Large intestine (tissue), 3 donors: ENCODE data around the gene SLC22A3. TPM values are rescaled to one million over a fixed set of nuclear protein-coding genes. Genes with fewer than 3 reads are reported as not detected.

Experiments used
- DNase-seq, 2 donors: peaks; one replicate each; pipeline versions ENCODE4 v3.0.0 to v3.0.0-alpha.2; 2013
- H3K27ac ChIP-seq: one replicate; pipeline ENCODE4 v1.5.1; 2013; ENCODE audit warnings: low read length
- H3K27me3 ChIP-seq: 2 replicates; pipeline ENCODE4 v1.6.1; 2013; ENCODE audit warnings: low read length; ENCODE audit not compliant: control insufficient read depth, insufficient read depth
- H3K36me3 ChIP-seq: 2 replicates; pipeline ENCODE4 v1.6.1; 2013; ENCODE audit warnings: low read length; ENCODE audit not compliant: control insufficient read depth, insufficient read depth
- H3K4me1 ChIP-seq: one replicate; pipeline ENCODE4 v1.6.1; 2013; ENCODE audit warnings: low read length; ENCODE audit not compliant: control insufficient read depth, insufficient read depth
- H3K4me3 ChIP-seq: one replicate; pipeline ENCODE4 v1.5.1; 2013; ENCODE audit warnings: low read length
- H3K9me3 ChIP-seq: one replicate; pipeline ENCODE4 v1.6.1; 2013; ENCODE audit warnings: mild to moderate bottlenecking, low read depth, low read length, moderate library complexity; ENCODE audit not compliant: control insufficient read depth
- WGBS: methylation state at CpG from one replicate; pipeline ENCODE4 v1.1.5; 2013; ENCODE audit warnings: low lambda C conversion rate; ENCODE audit not compliant: insufficient coverage; 5-methylcytosine and 5-hydroxymethylcytosine counted together
- polyA plus RNA-seq: library from polyadenylated mRNA; unstranded; fragments of 120-200 nt; gene quantifications from one replicate; pipeline ENCODE4 v1.2.1, GENCODE V29; 2013

Gene SLC22A3
- polyA plus RNA-seq, 1 donor: 2.5 TPM

GRCh38 chr6:160333841-160334240, 14.3 kb upstream of the SLC22A3 start:
- Histone ChIP-seq H3K4me3 (no peak overlapping the region), H3K4me1 (no peaks in the 10 kb centered on the region), H3K27ac (no peak overlapping the region), H3K9me3 (no peaks in the 10 kb centered on the region), H3K27me3 (no peaks in the 10 kb centered on the region), H3K36me3 (no peaks in the 10 kb centered on the region)
- DNase-seq: no peak
- WGBS: 83% methylated on average over 1 of the region's 2 CpGs

GRCh38 chr6:160336200-160336599, 12.0 kb upstream of the SLC22A3 start:
- Histone ChIP-seq H3K27me3 (no peaks in the 10 kb centered on the region), H3K9me3 (no peaks in the 10 kb centered on the region), H3K36me3 (no peaks in the 10 kb centered on the region), H3K4me1 (no peaks in the 10 kb centered on the region), H3K4me3 (no peak overlapping the region), H3K27ac (no peak overlapping the region)
- DNase-seq: no peak
- 100% methylated on average over 2 of the region's 5 CpGs for WGBS

DNA sequence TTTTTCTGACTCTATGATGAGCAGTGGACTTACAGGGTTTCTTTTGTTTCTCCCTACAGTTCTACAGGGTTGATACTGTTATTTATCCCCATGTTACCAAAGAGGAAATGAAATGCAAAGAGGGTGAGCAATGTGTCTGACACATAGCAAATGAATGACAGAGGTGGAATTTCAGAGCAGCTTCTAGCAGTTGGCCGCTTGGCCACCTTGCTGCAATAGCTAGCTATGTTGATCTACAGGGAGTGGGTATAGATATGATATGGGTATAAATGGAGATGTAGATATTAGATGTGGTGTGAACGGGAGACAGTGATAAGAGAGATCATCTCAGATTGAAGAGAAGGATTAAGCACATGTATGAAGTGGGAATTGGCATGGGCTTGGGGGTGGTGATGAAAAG, 10.9 kb upstream of the SLC22A3 start:
- H3K4me1 ChIP-seq: no peaks in the 10 kb centered on the region
- H3K4me3 ChIP-seq: no peak overlapping the region
- 50% methylated on average over 2 of the region's 2 CpGs for WGBS
- no peaks in the 10 kb centered on the region for H3K36me3 ChIP-seq
- H3K27ac ChIP-seq: no peak overlapping the region
- H3K9me3 ChIP-seq: no peaks in the 10 kb centered on the region
- DNase-seq: no peak
- no peaks in the 10 kb centered on the region for H3K27me3 ChIP-seq

GRCh38 chr6:160337991-160338390, 10.2 kb upstream of the SLC22A3 start:
- no peak for DNase-seq
- no peaks in the 10 kb centered on the region for H3K9me3 ChIP-seq
- no peaks in the 10 kb centered on the region for H3K36me3 ChIP-seq
- H3K27ac ChIP-seq: no peak overlapping the region
- H3K4me1 ChIP-seq: no peaks in the 10 kb centered on the region
- no peaks in the 10 kb centered on the region for H3K27me3 ChIP-seq
- H3K4me3 ChIP-seq: no peak overlapping the region
- no CpG with 5 or more reads among the region's 3 CpGs for WGBS

GRCh38 chr6:160343144-160343543, 5.0 kb upstream of the SLC22A3 start:
- H3K27ac ChIP-seq: no peak overlapping the region
- no peak overlapping the region for H3K4me3 ChIP-seq
- DNase-seq: no peak
- WGBS: 92% methylated on average over 1 of the region's 2 CpGs
- H3K9me3 ChIP-seq: peaks cover 3% of the 10 kb centered on the region
- H3K4me1 ChIP-seq: no peaks in the 10 kb centered on the region
- H3K27me3 ChIP-seq: peaks cover 7% of the 10 kb centered on the region
- no peaks in the 10 kb centered on the region for H3K36me3 ChIP-seq

DNA sequence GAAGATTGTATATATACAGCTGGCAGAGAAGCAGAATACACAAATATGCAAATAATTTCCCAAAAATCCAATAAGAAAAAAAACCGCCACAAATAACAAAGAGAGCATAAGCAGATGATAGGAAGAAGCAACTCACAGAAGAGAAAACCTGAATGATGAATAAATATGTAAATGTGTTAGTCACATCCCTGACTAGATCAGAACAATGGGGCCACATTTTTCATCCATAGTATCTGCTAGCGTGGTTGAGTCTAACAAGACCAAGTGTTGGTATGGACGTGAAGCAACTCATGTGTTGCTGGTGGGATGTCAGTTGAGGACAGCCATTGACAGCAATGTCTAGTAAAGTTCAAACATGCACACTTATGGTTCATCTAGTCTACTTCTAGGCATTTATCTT, 3.9 kb upstream of the SLC22A3 start:
- H3K4me1 ChIP-seq: peaks cover 6% of the 10 kb centered on the region
- no peak overlapping the region for H3K27ac ChIP-seq
- WGBS: 84% methylated on average over 2 of the region's 3 CpGs
- peaks cover 5% of the 10 kb centered on the region for H3K9me3 ChIP-seq
- peaks cover 14% of the 10 kb centered on the region for H3K27me3 ChIP-seq
- no peak for DNase-seq
- no peaks in the 10 kb centered on the region for H3K36me3 ChIP-seq
- H3K4me3 ChIP-seq: no peak overlapping the region

GRCh38 chr6:160347259-160348222, 637 bp upstream of the SLC22A3 start:
- Histone ChIP-seq H3K27ac (no peak overlapping the region), H3K4me1 (peaks cover 9% of the 10 kb centered on the region), H3K9me3 (peaks cover 5% of the 10 kb centered on the region), H3K36me3 (no peaks in the 10 kb centered on the region), H3K4me3 (no peak overlapping the region), H3K27me3 (peaks cover 28% of the 10 kb centered on the region)
- WGBS: no CpG with 5 or more reads among the region's 74 CpGs
- peak in 1 of 2 donors; percentile 30 for DNase-seq

GRCh38 chr6:160349020-160349441, 853 bp downstream of the SLC22A3 start:
- Histone ChIP-seq H3K27ac (peak overlapping the region; percentile 47), H3K4me1 (peaks cover 9% of the 10 kb centered on the region), H3K36me3 (no peaks in the 10 kb centered on the region), H3K9me3 (peaks cover 5% of the 10 kb centered on the region), H3K4me3 (peak overlapping the region; percentile 53), H3K27me3 (peaks cover 28% of the 10 kb centered on the region)
- peak; percentile 40 to 86 for DNase-seq
- WGBS: no CpG with 5 or more reads among the region's 23 CpGs

DNA sequence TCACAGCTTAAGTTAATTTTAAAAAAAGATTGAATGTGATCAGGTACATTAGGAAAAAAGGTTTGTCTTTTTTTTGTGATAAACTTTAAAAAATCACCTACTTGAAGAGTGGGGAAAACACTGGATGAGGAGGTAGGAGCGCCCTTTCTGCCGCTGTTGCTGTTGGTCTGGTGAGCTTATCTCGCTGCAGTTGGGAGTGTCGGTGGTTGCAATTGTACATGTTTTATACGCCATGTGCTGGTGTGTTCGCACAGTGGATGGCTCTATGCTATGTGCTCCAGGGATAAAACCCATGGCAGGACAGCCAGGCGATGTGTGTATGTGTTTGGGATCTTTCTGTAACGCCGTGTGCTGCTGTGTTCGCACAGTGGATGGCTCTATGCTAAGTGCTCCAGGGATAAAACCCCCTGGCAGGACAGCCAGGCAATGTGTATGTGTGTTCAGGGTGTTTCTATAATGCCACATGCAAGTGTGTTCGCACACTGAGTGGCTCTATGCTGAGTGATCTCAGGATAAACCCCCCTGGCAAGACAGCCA, 1.7 kb downstream of the SLC22A3 start:
- Histone ChIP-seq H3K4me1 (peaks cover 9% of the 10 kb centered on the region), H3K27ac (no peak overlapping the region), H3K4me3 (no peak overlapping the region), H3K9me3 (peaks cover 5% of the 10 kb centered on the region), H3K36me3 (no peaks in the 10 kb centered on the region), H3K27me3 (peaks cover 28% of the 10 kb centered on the region)
- no peak for DNase-seq
- WGBS: no CpG with 5 or more reads among the region's 11 CpGs

DNA sequence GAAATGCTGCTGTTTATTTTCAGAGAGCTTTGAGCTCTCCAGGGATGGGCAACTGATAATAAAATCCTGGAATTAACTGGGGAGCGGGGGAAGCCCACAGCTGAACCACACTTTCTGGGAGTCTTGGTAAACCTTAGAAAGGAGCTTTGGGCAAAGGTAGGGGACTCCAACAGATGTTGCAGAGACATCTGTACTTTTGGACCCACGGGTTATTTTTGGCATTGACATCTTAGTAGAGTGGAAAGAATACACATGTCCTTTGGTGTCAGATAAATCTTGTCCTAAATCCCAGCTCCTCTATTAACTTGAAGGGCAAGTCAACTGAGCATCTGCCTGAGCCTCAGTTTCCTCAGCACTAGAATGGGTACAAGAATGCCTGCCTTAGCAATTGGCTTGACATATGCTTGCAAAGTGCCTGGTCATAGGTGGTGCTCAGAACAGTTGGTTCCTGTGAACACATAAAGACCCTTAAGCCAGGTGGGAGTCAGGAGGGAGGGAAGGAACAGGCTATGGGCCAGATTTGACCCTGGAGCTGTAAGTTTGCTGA, 5.8 kb downstream of the SLC22A3 start:
- Histone ChIP-seq H3K4me1 (peaks cover 4% of the 10 kb centered on the region), H3K27me3 (peaks cover 16% of the 10 kb centered on the region), H3K9me3 (no peaks in the 10 kb centered on the region), H3K36me3 (no peaks in the 10 kb centered on the region), H3K4me3 (no peak overlapping the region), H3K27ac (no peak overlapping the region)
- WGBS: no CpG with 5 or more reads among the region's 2 CpGs
- DNase-seq: no peak
